Esophagus muscularis mucosa (tissue), 4 donors: ENCODE data around the gene KRTAP10-10. TPM values are rescaled to one million over a fixed set of nuclear protein-coding genes. Genes with fewer than 3 reads are reported as not detected.
"Not testable (repeated sequence)": the region's sequence is repeated elsewhere in the genome, so short reads cannot be mapped to it uniquely, and the experiment has no call there.

ENCODE experiments used
- DNase-seq: peaks from one replicate; pipeline ENCODE4 v3.0.0-alpha.2; 2017; ENCODE audit errors: extremely low spot score
- H3K27ac ChIP-seq, 4 donors: fragments of 200-600 bp; sonication (generic); replicated peaks in 1 of 4; 1 replicate in 3 of 4; 2 replicates in 1 of 4; pipeline ENCODE4 v1.5.1; 2016 to 2019; ENCODE audit warnings: mild to moderate bottlenecking in 1 of 4
- H3K27me3 ChIP-seq, 4 donors: fragments of 200-600 bp; sonication (generic); one replicate each; pipeline versions ENCODE4 v1.5.1 to v1.6.0; 2016 to 2019
- H3K36me3 ChIP-seq, 4 donors: fragments of 200-600 bp; sonication (generic); one replicate each; pipeline ENCODE4 v1.5.1; 2016 to 2019
- H3K4me1 ChIP-seq, 4 donors: fragments of 200-600 bp; sonication (generic); one replicate each; pipeline ENCODE4 v1.5.1; 2016 to 2019
- H3K4me3 ChIP-seq, 4 donors: fragments of 200-600 bp; sonication (generic); 1 replicate in 2 of 4; 2 replicates in 2 of 4; pipeline ENCODE4 v1.5.1; 2016 to 2019; ENCODE audit warnings: mild to moderate bottlenecking in 4 of 4, moderate library complexity in 1 of 4
- H3K9me3 ChIP-seq, 4 donors: fragments of 200-600 bp; sonication (generic); 1 replicate in 3 of 4; 2 replicates in 1 of 4; pipeline ENCODE4 v1.5.1; 2016 to 2019
- EP300 ChIP-seq: sonication (generic); formaldehyde crosslinking; IDR thresholded peaks from one replicate; pipeline ENCODE4 v1.6.1; 2017; ENCODE audit warnings: antibody characterized with exemption
- POLR2A ChIP-seq: fragments of 450-650 bp; IDR thresholded peaks from one replicate; pipeline ENCODE4 v1.6.1; 2017; ENCODE audit warnings: antibody characterized with exemption, moderate library complexity, mild to moderate bottlenecking, low read depth
- POLR2AphosphoS5 ChIP-seq, 2 donors: sonication (generic); formaldehyde crosslinking; IDR thresholded peaks; one replicate each; pipeline ENCODE4 v1.6.1; 2017; ENCODE audit warnings: antibody characterized with exemption in 2 of 2
- WGBS: methylation state at CpG from one replicate; pipeline ENCODE4 v1.1.5; 2018; 5-methylcytosine and 5-hydroxymethylcytosine counted together
- intact Hi-C: fragments of 100-400 bp; cut with DNase I; formaldehyde crosslinking; loops from one replicate; pipeline ENCODE4 v1.15.1; 2023
- total RNA-seq, 4 donors: library from RNA; depleted of rRNA; stranded (reverse); fragments of >200 nt; gene quantifications; one replicate each; pipeline versions ENCODE4 v1.1.0 to v1.2.1, GENCODE V29; 2016
- TF ChIP-seq, protein P1 (sequence below), 3 experiments: fragments of 200-600 bp in 2 of 3; fragments of 450-650 bp in 1 of 3; sonication (generic) in 2 of 3; IDR thresholded peaks; one replicate each; pipeline ENCODE4 v1.5.1; 2017 to 2019; ENCODE audit warnings: antibody characterized with exemption in 3 of 3, mild to moderate bottlenecking in 2 of 3, moderate library complexity in 1 of 3

KRTAP10-10 gene
- total RNA-seq, 4 donors from 2014 or later, result not detected

DNA sequence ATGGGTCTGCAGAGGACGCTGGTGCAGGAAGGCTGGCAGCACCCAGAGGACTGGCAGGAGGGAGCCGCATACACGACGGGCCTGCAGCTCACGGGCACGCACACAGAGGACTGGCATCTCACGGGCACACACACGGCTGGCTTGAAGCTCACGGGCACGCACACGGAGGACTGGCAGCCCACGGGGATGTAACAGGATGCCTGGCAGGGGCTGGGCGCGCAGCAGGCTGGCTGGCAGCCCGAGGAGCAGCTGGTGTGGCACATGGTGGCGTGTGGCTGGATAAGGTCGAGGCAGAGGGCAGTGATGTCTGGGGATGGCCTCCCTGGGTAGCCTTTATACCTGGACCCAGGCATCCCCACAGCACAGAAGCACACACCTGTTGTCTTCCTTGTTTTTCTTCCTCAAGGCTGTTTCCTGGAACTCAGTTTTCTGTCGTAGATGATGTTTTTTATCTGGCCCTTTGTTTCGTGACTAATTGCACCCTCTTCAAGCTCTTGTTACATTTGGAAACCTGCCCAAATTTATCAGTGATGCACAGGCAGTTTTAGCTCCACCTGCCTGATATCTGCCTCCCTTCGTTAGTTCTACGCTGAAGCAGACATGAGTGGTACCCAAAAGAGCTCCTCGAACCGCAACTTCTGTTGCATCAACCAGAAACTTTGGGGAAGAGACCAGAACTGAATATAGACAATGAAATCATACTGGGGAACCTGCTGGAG, 44.9 kb downstream of the KRTAP10-10 start, which contains the start of gene KRTAP12-1:
KRTAP12-1 (minus strand) TSS at position 303 of the 719 bp plus-strand sequence; CDS start at position 263, 40 bp downstream.
- Histone ChIP-seq H3K4me1 (no peaks in the 10 kb centered on the region), H3K4me3 (no peak within 1 kb of the TSS), H3K27me3 (peaks cover 0 to 26% (median 0%) of the 10 kb centered on the region in 4 donors), H3K27ac (no peak within 1 kb of the TSS), H3K9me3 (no peaks in the 10 kb centered on the region), H3K36me3 (no peaks in the 10 kb centered on the region)
- no peak for TF ChIP-seq POLR2A
- TF ChIP-seq, protein P1, sequence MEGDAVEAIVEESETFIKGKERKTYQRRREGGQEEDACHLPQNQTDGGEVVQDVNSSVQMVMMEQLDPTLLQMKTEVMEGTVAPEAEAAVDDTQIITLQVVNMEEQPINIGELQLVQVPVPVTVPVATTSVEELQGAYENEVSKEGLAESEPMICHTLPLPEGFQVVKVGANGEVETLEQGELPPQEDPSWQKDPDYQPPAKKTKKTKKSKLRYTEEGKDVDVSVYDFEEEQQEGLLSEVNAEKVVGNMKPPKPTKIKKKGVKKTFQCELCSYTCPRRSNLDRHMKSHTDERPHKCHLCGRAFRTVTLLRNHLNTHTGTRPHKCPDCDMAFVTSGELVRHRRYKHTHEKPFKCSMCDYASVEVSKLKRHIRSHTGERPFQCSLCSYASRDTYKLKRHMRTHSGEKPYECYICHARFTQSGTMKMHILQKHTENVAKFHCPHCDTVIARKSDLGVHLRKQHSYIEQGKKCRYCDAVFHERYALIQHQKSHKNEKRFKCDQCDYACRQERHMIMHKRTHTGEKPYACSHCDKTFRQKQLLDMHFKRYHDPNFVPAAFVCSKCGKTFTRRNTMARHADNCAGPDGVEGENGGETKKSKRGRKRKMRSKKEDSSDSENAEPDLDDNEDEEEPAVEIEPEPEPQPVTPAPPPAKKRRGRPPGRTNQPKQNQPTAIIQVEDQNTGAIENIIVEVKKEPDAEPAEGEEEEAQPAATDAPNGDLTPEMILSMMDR (IDR thresholded peaks at IDR 0.05), result no peak
- TF ChIP-seq EP300, result no peak
- no peak for TF ChIP-seq POLR2AphosphoS5 (IDR thresholded peaks at IDR 0.05)
- no peak for DNase-seq
- intact Hi-C loops, result no loop called here
- WGBS, result 77% methylated on average over 10 of the region's 23 CpGs

DNA sequence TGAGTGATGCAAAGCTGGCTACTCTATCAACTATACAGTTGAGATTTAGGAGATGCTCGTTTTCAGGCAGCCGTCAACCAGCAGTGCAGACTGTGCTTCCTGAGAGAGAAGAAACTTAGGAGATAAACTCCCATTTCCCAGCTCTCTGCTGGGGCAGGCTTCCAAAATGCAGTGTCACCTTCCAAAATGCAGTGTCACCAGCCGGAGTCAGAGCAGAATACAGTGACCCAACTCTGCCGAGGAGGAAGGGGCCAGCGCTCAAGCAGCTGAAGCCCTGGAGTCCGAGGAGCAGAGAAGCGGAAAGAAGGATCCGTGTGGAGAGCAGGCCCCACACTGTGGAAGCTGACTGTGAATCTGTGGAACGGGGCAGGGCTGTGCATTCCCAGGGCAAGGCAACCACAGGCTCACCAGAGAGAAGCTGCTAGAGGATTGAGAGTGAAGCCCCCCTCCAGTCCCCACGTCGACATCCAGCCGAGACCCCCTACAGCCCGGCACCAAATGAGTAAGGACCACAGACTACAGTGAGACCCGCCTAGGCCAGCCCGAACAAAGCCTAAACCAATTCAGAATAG, 45.5 kb downstream of the KRTAP10-10 start:
- Histone ChIP-seq H3K27me3 (peaks cover 0 to 32% (median 0%) of the 10 kb centered on the region in 4 donors), H3K4me1 (no peaks in the 10 kb centered on the region), H3K27ac (no peak overlapping the region), H3K4me3 (no peak overlapping the region), H3K36me3 (no peaks in the 10 kb centered on the region), H3K9me3 (no peaks in the 10 kb centered on the region)
- intact Hi-C loops, result no loop called here
- peak; percentile 84 for DNase-seq
- TF ChIP-seq EP300, result no peak
- WGBS, result 87% methylated on average over 14 of the region's 15 CpGs

DNA sequence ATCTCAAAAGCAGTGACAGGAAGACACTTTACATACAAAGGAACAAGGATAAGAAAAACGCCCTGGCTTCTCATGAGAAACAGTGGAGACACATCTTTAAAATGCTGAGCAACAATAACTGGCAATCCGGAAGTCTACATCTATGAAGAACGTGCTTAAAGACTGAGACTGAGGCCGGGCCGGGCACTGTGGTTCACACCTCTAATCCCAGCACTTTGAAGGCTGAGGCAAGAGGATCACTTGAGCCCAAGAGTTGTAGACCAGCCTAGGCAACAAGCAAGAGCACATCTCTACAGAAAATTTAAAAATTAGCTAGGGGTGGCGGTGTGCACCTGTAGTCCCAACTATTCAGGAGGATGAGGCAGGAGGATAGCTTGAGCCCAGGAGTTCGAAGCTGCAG, 46.9 kb downstream of the KRTAP10-10 start:
- Histone ChIP-seq H3K4me1 (no peaks in the 10 kb centered on the region), H3K9me3 (no peaks in the 10 kb centered on the region), H3K36me3 (no peaks in the 10 kb centered on the region), H3K4me3 (no peak overlapping the region), H3K27ac (no peak overlapping the region), H3K27me3 (peaks cover 0 to 46% (median 0%) of the 10 kb centered on the region in 4 donors)
- intact Hi-C loops, result no loop called here
- WGBS, result 76% methylated on average over 7 of the region's 7 CpGs
- TF ChIP-seq POLR2AphosphoS5 (IDR thresholded peaks at IDR 0.05), result no peak
- TF ChIP-seq, protein P1 (IDR thresholded peaks at IDR 0.05), result no peak
- TF ChIP-seq EP300, result no peak
- no peak for TF ChIP-seq POLR2A
- DNase-seq, result no peak

DNA sequence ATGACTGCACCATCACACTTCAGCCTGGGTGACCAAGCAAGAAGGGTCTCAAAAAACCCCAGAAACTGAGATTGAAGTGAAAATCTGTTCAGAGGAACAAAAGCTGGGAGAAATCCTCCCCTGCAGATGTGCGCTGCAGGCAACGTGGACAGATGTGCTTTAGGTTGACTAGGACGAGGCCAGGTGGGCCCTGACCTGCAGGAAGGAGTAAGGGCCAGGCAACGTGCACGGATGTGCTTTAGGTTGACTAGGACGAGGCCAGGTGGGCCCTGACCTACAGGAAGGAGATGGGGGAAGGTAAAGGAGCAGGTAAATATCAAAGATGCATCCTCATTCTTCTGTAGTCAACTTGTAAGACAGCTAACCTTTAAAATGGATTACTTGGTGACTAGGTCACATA, 47.3 kb downstream of the KRTAP10-10 start:
- DNase-seq, result no peak
- no peak overlapping the region for H3K27ac ChIP-seq
- intact Hi-C loops, result no loop called here
- H3K9me3 ChIP-seq, result no peaks in the 10 kb centered on the region
- no peak overlapping the region for H3K4me3 ChIP-seq
- no peaks in the 10 kb centered on the region for H3K4me1 ChIP-seq
- TF ChIP-seq, protein P1 (IDR thresholded peaks at IDR 0.05), result no peak
- TF ChIP-seq POLR2AphosphoS5 (IDR thresholded peaks at IDR 0.05) (no peak), EP300 (no peak)
- WGBS, result 71% methylated on average over 6 of the region's 6 CpGs
- H3K36me3 ChIP-seq, result no peaks in the 10 kb centered on the region
- peaks cover 0 to 46% (median 0%) of the 10 kb centered on the region in 4 donors for H3K27me3 ChIP-seq

DNA sequence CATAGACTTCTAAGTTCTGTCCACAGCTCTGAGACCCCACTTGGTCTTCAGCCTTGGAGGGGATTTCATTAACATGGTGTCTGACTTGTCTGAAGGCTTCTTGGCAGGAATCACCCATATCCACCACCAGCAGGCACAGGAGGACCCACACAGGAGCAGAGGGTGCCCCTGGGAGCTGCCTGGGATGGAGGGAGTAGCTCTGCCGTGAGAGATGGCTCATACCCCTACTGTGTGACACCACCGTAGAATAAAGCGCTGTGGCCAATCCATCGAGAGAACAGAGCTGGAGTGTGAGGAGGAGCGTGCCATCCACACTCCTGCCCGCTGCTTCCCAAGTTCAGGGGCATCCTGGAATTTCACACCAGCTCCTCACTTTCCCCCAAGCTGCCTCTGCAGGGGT, 47.9 kb downstream of the KRTAP10-10 start:
- DNase-seq, result peak; percentile 81
- H3K4me3 ChIP-seq, H3K36me3 ChIP-seq, H3K9me3 ChIP-seq, intact Hi-C loops, H3K27ac ChIP-seq, H3K4me1 ChIP-seq: not testable (repeated sequence)
- H3K27me3 ChIP-seq, result peaks cover 0 to 46% (median 0%) of the 10 kb centered on the region in 4 donors
- no CpG with 5 or more reads among the region's 6 CpGs for WGBS
